Esophagus mucosa (tissue), 1 donor: ENCODE data around the gene NR1D2. TPM values are rescaled to one million over a fixed set of nuclear protein-coding genes. Genes with fewer than 3 reads are reported as not detected.
A peak's percentile ranks its signal among the peaks of the same experiment; 100 is the strongest.

Experiments
- ATAC-seq: fragments of 200-7000 bp; cut with Tn5 transposase; one replicate; pipeline ENCODE4 v1.9.1; 2020
- total RNA-seq: library from RNA; stranded (reverse); gene quantifications from one replicate; pipeline ENCODE4 v1.2.4, GENCODE V29; 2023
- donor health status: DM: yes; HTN: yes; CAD: no.

The NR1D2 gene
- total RNA-seq, 1 donor from 2014 or later, result 14.1 TPM

DNA sequence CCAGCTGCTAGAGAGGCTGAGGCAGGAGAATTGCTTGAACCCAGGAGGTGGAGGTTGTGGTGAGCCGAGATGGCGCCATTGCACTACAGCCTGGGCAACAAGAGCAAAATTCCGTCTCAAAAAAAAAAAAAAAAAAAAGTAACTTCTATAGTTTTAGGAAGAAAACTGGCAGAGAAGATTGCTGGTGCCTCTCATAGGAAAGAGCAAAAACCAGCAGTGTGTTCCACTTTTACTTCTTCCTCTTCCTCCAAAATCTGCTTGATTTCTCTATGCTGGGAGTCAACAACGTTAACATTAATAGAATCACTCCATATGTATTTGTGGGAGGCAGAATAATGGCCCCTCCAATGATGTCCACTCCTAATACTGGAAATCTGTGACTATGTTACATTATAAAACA is 12.5 kb upstream of the NR1D2 start:
- ATAC-seq, result no peak

DNA sequence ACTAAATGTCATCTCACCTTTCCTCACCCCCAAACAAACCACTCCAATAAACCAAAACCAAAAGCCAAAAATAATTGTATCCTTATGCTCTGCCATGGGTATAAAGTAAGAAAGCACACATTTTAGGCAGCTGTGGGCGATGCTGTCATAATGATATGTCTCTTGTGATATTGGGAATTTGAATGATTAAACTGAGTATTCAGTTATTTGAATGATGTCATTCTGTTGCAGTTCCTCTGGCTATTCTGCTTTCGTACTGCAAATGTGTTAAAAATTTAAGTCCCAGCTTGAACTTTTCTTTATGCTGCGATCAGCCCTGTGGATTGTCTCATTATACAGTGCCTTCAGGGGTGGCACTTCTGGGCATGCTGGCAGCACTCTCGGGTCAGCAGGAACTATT is 10.8 kb upstream of the NR1D2 start:
- ATAC-seq, result no peak

DNA sequence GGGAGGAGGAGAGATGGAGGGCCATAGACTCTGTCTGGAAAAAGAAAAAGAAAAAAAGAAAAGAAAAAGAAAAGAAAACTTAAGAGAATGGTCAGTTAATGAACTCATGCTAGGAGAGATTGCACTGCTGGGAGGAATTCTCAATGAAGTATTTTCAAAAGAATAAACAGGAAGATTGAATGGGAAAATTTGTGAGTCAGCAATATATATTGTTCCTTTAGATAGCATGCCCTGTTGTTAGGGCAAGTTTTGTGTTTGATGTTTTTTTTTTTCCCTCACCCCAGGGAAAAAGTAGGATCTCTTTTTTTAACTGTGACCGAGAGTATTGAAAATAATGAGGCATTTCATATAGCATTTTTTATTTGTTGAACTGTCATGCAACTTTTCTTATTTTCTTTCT is 7.8 kb upstream of the NR1D2 start:
- no peak for ATAC-seq

DNA sequence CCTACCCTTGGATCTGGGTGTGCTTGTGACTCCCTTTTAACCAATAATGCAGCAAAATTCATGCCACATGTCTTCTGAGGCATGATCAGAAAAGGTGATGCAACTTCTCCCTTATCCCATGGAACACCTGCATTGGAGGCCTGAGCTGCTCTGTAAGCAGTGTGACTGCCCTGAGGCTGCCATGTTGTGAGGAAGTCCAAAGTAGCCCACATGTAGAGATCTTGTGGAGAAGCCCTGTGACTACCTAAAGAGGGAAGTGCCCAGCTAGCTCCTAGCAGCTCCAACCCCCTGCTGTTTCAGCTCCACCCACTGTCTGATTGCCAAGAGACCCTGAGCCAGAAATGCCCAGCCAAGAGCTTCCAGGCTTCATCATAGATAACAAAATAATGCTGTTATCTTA is 6.4 kb upstream of the NR1D2 start:
- no peak for ATAC-seq

DNA sequence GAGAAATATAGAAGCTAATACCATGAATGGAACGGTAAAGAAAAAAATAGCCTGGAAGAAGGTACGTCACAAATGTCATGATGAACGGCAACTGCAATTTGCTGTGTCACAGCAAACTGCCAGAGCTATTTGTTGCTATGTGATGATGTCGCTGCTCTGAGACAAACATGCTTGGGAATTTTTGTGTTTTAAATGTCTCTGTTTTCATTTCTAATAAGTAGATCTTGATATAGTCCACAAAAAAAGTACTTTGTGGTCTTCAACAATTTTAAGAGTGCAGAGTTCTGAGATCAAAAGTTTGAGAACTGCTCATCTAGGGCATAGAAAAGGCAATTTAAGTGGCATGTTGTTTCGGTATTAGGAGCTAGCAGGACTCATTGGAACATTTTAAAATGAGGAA is 4.3 kb upstream of the NR1D2 start:
- ATAC-seq, result no peak

DNA sequence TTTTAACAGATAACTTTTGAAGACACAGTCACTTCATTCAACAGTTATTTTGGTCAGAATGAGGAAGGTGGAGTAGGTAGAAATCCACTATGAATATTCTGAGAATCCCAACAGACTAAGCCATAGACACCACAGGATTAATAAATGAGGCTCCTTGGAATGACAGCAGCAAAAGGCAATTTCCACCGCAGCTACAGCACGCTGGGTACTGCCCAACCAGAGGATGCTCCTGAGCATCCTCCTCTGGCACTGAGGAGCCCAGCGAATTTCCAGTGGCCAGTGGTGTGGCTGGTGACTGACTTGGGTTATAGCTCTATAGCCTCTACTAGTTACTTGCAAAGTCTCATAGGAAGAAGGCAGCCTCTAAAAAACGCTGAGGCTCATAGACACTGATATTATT is 3.6 kb upstream of the NR1D2 start:
- ATAC-seq, result no peak

DNA sequence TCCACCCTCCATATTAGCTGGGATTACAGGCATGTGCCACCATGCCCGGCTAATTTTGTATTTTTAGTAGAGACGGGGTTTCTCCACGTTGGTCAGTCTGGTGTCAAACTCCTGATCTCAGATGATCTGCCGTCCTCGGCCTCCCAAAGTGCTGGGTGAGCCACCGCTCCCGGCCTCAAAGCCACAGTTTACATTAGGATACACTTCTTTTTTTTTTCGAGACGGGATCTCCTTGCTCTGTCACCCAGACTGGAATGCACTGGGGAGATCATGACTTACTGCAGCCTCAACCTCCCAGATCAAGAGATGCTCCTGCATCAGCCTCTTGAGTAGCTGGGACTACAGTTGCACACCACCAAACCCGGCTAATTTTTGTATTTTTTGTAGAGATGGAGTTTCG is 2.5 kb upstream of the NR1D2 start:
- no peak for ATAC-seq

DNA sequence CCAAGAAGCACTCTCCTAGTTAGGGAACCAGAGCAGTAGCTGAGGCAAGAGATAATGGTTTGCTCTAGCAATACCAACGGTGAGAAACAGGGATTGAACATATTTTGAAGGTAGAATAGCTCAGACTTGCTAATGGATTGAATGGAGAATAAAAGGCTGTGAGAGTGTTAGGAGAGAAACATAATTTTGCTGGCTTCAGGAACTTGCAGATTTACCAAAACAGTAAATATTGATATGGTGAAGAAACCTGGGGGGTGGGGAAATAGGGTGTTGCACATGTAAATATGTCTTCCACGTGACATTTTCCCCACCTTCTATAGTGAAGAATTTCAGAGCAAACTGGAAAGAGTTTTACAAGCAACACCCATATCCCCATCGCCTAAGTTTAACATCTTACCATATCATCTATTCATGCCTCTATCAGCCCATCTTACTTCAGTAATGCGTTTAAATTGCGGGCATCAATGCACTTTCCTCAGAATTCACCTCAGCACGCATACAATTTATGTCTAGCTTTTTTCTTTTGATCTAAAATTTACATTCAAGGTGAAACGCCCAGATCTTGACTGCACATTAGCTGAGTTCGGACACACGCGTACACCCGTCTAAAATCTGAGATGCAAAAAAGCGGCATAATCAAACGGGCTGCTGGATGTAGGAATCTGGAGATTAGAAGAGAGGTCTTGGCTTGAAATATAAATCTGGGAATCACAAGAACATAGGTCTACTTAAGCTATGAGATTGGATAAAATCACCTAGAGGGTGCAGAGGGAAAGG is 891 bp upstream of the NR1D2 start:
- no peak for ATAC-seq

DNA sequence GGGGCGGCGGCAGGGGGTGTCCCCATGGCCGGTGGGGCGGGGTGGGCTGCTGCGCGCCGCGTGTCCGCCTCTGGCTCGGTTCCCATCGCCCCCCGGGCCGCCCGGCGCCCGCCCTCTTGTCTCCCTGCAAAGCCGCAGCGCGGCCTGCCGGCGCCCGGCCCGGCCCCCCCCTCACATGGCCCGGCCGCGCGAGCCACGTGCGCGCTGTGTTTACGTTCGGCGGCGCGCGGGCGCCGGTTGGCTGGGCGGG is 502 bp downstream of the NR1D2 start:
- no peak for ATAC-seq

DNA sequence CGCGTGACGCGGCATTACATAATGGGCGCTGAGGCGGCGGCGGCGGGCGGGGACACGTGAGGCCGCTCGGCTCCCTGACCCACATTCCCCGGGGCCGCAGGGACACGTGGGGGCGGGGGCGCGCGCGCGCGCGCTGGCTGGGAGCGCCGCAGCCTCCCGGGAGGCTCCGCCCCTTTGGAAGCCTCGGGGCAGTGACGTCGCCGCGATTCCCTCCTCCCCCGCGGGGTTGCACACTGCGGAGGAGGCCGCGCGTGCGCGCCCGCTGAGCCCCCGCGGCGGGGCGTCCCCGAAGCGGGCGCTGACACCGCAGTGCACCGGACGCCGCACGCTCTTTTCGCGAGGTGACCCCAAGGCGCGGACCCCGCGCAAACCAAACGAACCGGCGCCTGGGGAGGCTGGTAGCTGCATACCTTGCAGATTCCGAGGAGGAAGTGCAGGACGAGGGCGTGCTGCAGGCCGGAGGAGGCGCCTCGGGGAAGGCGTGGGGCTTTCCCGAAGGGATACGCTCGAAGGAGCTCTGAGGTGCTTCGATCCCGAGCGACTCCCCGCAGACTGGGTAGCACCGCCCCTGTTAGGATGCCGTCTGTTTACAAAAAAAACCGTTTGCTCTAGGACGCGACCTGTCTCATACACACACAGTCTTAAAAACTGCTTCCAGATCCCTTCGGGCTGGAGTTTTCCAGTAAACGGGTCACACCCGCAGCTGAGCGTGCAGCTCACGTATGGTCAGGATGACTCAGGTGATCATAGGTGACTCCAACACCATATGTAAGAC is 1.0 kb downstream of the NR1D2 start:
- ATAC-seq, result peak; percentile 95

DNA sequence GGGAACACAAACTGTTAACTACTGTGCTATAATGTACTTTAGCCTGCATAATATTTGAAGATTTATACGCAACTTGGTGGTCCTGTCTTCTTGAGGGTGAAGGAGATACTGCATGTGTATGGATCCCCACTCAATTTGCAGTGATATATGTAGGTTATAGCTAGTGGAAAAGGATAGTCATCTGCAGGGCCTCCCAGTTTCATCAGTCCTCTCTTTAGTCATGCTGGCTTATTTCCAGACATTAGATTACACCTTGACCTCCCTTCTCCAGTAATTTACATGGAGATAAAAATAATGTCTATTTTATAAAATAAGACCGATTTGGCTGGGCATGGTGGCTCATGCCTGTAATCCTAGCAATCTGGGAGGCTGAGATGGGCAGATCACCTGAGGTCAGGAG is 3.7 kb downstream of the NR1D2 start:
- ATAC-seq, result no peak

DNA sequence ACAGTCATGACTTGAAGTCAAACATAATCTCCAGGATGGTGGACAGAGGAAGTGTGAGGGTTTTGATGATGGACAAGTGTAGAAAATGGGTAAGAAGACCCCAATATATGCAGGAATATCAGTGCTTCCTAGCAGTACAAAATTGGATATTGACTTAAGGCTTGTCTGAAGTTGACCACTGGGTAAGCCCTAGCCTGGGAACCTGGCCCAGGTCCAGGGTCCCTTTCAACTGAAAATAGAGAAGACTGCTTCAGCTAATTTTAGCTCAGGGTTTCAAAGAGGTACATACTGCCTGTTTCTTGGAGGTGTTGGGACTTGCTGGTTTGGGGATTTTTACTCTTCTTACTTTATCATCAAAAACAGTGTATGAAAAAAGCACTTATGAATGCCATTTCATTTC is 4.7 kb downstream of the NR1D2 start:
- ATAC-seq, result no peak

DNA sequence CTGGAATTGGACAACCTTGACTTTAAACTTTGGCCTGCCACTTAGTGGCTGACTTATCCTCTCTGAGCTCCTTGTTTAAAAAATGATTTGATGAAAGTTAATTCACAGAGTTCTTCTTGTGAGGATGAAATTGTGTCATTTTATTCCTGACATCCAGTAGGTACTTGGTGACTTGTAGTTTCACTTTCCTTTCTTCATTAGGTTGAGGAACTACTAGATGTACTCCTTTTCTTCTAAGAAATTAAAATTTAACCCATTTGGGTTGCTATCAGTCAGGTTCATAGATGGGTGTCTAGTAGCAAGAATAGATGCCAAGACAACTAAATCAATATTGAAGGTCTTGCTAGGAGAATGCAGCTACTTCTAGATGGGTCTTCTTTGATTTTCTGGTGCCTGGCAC is 5.2 kb downstream of the NR1D2 start:
- no peak for ATAC-seq

DNA sequence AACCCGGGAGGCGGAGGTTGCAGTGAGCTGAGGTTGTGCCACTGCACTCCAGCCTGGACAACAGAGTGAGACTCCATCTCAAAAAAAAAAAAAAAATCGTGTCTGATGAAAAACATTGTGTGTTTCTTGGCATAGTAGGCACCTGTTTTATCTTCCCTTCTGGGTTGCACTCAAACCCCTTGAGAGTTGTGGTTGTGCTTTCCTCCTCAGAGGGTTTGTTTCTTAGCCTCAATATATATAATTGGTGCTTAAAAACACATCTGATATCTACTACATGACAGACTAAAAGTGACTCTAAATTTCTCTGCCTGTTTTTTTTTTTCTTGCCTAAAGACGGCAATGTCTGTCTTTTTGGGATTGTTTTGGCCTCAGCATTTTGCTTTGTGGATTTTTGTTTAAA is 7.6 kb downstream of the NR1D2 start:
- no peak for ATAC-seq

DNA sequence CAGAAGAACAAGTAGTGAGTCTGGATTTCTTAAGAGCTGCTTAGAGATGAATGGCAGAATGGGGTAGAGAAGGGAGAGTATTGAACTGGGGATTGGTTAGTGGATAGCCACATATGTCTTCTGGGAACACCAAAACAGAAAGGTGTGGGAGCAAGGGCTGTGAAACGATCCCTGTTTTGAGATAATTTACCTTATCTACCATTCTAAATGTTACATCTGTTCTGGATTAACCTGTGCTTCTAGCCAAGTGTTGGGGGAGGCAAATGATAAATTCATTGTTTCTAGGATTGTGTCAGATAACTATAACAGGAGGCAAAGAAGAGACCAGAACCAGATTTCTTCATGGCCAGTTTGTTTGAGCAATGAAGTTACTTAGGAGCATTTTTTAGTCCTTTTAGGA is 8.4 kb downstream of the NR1D2 start:
- ATAC-seq, result no peak

DNA sequence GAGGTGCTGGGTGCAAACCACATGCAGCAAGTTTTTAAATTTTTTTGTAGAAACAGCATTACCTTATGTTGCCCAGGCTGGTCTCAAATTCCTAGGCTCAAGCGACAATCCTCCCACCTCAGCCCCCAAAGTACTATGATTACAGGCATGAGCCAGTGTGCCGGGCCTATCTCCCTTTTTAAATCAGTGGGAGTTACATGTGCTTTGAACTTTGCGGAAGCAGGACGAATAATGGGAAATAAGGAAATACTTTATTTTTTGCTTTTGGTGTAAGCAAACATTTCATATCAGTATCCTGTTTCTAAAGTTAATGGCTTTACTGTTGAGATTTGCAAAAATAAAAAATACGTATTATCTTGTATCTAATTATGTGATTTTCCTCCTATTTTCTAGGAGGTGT is 9.1 kb downstream of the NR1D2 start:
- no peak for ATAC-seq

DNA sequence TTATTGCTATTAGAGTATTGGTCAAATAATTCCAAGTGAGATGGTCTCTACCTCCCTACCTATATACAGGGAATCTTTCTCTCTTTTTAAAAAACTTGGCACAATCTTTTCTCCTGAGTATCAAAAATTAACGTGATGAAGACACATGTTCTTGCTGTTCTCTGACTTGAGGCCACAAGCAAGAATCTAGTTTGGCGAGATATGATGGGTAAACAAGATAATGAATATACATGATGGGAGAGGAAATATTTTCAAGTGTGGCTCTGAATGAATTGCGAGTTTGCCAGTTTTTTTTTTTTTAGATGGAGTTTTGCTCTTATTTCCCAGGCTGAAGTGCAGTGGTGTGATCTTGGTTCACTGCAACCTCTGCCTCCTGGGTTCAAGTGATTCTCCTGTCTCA is 11.6 kb downstream of the NR1D2 start:
- ATAC-seq, result no peak

DNA sequence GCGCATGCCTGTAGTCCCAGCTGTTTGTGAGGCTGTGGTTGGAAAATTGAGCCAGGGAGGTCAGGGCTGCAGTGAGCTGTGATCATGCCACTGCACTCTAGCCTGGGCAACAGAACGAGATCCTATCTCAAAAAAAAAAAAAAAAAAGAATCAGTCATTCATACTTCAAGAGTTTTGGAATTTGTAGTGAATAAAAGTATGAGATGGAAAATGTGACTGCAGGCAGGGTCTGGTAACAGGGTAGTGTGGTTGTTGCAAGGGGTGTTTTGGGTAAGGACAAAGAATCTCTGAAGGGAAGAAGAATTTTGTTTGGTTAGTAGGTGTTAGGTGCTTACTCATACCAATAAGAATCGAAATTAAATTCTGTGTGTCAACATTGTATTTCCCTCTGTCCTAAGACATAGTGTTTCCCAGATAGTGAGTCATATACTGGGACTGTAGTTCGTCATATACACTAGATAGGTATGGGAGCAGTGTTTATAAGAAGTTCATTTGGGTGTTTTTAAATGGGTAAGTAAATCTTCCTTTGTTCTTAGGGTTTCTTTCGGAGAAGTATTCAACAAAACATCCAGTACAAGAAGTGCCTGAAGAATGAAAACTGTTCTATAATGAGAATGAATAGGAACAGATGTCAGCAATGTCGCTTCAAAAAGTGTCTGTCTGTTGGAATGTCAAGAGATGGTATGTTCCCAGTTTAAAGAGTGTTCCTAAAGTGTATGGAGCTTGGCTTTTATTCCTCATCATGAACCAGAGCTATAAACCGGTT is 14.2 kb downstream of the NR1D2 start:
- peak; percentile 99 for ATAC-seq

DNA sequence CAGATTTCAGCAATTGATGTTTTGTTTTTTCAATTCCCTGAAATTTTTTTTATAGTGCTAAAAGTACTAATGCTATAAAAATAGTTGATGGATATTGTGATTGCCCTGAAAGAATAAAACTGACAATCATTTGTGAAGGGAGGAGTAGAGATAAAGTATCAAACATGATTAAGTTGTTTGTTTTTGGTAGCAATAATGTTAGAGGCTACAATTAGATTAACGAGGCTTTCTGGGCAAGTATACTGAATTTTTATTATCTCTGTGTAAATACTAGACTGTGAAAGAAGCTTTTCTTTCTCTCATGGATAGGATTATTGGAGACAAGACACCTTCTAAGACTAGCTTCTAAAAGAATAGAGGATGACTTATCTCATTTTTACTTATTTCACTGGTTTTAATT is 15.6 kb downstream of the NR1D2 start:
- ATAC-seq, result no peak

DNA sequence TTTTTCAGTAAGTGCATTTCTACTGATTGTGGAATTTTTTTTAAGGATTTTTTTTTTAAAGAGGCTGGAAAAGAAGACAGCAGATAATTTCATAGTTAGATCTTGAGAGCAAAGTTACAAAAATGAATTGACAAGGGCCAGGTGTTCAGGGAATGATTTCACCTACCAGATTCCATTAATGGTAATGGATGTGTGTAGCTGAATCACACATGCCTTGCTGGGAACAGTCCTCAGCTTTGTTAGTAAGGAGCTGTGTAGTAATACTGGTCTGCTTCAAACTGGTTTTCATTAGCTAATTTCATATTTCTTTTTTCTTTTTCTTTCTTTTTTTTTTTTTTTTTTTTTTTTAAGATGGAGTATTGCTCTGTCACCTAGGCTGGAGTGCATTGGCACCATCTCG is 16.0 kb downstream of the NR1D2 start:
- no peak for ATAC-seq

DNA sequence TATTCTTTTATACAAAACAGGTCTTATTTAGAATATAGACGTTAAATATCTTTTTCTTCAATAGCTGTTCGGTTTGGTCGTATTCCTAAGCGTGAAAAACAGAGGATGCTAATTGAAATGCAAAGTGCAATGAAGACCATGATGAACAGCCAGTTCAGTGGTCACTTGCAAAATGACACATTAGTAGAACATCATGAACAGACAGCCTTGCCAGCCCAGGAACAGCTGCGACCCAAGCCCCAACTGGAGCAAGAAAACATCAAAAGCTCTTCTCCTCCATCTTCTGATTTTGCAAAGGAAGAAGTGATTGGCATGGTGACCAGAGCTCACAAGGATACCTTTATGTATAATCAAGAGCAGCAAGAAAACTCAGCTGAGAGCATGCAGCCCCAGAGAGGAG is 16.8 kb downstream of the NR1D2 start:
- ATAC-seq, result no peak

DNA sequence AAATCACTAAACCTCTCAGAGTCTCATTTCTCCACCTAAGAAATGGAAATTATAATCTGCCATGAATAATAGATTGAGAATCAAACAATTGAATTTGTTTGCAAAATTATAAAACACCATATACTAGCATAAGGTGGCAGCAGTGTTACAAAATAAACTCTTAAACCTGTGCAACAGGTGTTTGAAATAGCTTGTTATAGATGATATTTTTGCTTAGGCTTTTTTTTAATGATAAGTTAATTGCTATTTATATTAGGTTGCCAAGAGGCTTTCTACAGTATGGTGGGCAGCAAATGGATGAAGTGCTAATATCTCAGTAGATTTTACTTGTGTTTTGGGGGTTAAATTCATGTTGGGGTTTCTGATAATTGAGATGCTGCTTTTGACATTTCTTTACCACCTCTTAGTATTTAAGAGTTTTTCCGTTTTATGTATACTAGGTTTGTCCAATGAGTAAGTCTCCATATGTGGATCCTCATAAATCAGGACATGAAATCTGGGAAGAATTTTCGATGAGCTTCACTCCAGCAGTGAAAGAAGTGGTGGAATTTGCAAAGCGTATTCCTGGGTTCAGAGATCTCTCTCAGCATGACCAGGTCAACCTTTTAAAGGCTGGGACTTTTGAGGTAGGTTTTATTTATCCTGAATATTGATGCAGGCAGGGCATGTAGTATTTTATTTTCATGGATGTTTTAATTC is 19.6 kb downstream of the NR1D2 start:
- ATAC-seq, result no peak

DNA sequence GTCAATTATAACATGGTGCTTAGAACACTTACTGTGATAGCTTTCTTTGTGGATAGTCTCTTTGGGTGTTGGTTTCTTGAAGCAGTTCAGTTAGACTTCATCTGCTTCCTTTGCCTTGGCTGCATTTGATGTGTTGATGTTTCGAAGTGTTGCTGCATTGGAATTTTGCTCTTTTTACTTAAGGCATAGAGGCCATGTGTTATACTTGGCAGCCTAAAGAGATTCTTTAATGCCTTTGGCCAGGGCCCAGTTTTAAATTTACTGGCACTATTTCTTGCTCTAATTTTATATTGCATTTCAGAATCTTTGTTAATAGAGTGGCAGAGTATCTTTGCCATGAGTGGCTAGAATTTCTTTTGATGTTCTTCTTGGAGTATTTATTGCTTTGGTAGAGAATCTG is 21.2 kb downstream of the NR1D2 start:
- no peak for ATAC-seq
